ENCODE results near the gene L3MBTL2. TPM values are rescaled to one million over a fixed set of nuclear protein-coding genes. Genes with fewer than 3 reads are reported as not detected.

The L3MBTL2 gene
- total RNA-seq, 1 donor from 2014 or later = 26.4 TPM

- H3K4me1 Mint-ChIP-seq = no peaks in the 10 kb centered on the region
- TF ChIP-seq CTCF (IDR thresholded peaks at IDR 0.05; ENCODE audit: unreplicated experiment) = no peak
- no peak for DNase-seq (ENCODE audit: low spot score in 2 of 2, unreplicated experiment in 2 of 2)
- no peaks in the 10 kb centered on the region for H3K9me3 Mint-ChIP-seq
- no peaks in the 10 kb centered on the region for H3K27me3 Mint-ChIP-seq (ENCODE audit: low read depth)
- H3K4me3 Mint-ChIP-seq = no peak overlapping the region
- H3K36me3 Mint-ChIP-seq = peaks cover 36% of the 10 kb centered on the region
- H3K27ac Mint-ChIP-seq = no peak overlapping the region
Observed at GRCh38 chr22:41261541-41262249, 56.6 kb downstream of the L3MBTL2 start.

GRCh38 chr22:41262250-41262765, 57.2 kb downstream of the L3MBTL2 start:
- Mint-ChIP-seq H3K4me3 (no peak overlapping the region), H3K27ac (no peak overlapping the region), H3K36me3 (peaks cover 31% of the 10 kb centered on the region), H3K27me3 (ENCODE audit: low read depth) (no peaks in the 10 kb centered on the region), H3K4me1 (no peaks in the 10 kb centered on the region), H3K9me3 (no peaks in the 10 kb centered on the region)
- no peak for TF ChIP-seq CTCF (IDR thresholded peaks at IDR 0.05; ENCODE audit: unreplicated experiment)
- no peak for DNase-seq (ENCODE audit: low spot score in 2 of 2, unreplicated experiment in 2 of 2)

GRCh38 chr22:41263704-41264103, 58.6 kb downstream of the L3MBTL2 start:
- DNase-seq (ENCODE audit: low spot score in 2 of 2, unreplicated experiment in 2 of 2) = no peak
- Mint-ChIP-seq H3K4me1 (no peaks in the 10 kb centered on the region), H3K27me3 (ENCODE audit: low read depth) (no peaks in the 10 kb centered on the region), H3K9me3 (no peaks in the 10 kb centered on the region), H3K36me3 (peaks cover 33% of the 10 kb centered on the region), H3K27ac (no peak overlapping the region), H3K4me3 (no peak overlapping the region)
- no peak for TF ChIP-seq CTCF (IDR thresholded peaks at IDR 0.05; ENCODE audit: unreplicated experiment)

GRCh38 chr22:41264408-41264941, 59.4 kb downstream of the L3MBTL2 start:
- H3K27me3 Mint-ChIP-seq (ENCODE audit: low read depth) = no peaks in the 10 kb centered on the region
- H3K4me3 Mint-ChIP-seq = no peak overlapping the region
- no peaks in the 10 kb centered on the region for H3K4me1 Mint-ChIP-seq
- no peaks in the 10 kb centered on the region for H3K9me3 Mint-ChIP-seq
- no peak overlapping the region for H3K27ac Mint-ChIP-seq
- no peak for DNase-seq (ENCODE audit: low spot score in 2 of 2, unreplicated experiment in 2 of 2)
- TF ChIP-seq CTCF (IDR thresholded peaks at IDR 0.05; ENCODE audit: unreplicated experiment) = no peak
- peaks cover 32% of the 10 kb centered on the region for H3K36me3 Mint-ChIP-seq

GRCh38 chr22:41267958-41268357, 62.8 kb downstream of the L3MBTL2 start:
- Mint-ChIP-seq H3K4me3 (no peak overlapping the region), H3K9me3 (no peaks in the 10 kb centered on the region), H3K27me3 (ENCODE audit: low read depth) (no peaks in the 10 kb centered on the region), H3K4me1 (no peaks in the 10 kb centered on the region), H3K36me3 (peaks cover 25% of the 10 kb centered on the region), H3K27ac (no peak overlapping the region)
- no peak for DNase-seq (ENCODE audit: low spot score in 2 of 2, unreplicated experiment in 2 of 2)
- TF ChIP-seq CTCF (IDR thresholded peaks at IDR 0.05; ENCODE audit: unreplicated experiment) = no peak

Measured in mesothelial cell of epicardium (in vitro differentiated cells).